Panc1 (cell line): Measurements from ENCODE around the gene CEP128. TPM values are rescaled to one million over a fixed set of nuclear protein-coding genes. Genes with fewer than 3 reads are reported as not detected.
A peak's percentile ranks its signal among the peaks of the same experiment; 100 is the strongest.

ENCODE experiments used
- ATAC-seq: fragments of 200-7000 bp; cut with Tn5 transposase; 2 replicates; pipeline ENCODE4 v1.9.1; 2020; ENCODE audit warnings: mild to moderate bottlenecking, moderate library complexity
- BruUV-seq: library from RNA; stranded (reverse); fragments of 400-500 nt; replicated peaks from 2 replicates; lab custom pipeline; 2021; lab: Mats Ljungman, UMichigan
- CTCF ChIA-PET: fragments of 300-600 bp; sonication (Branson Sonifier 250); formaldehyde crosslinking; loops from one replicate; lab custom pipeline; 2022; ENCODE audit warnings: antibody characterized with exemption; lab: Charles Lee
- POLR2A ChIA-PET: fragments of 300-600 bp; sonication (Branson Sonifier 250); formaldehyde crosslinking; loops from one replicate; lab custom pipeline; 2022; ENCODE audit warnings: antibody characterized with exemption; lab: Charles Lee
- DNase-seq: peaks from one replicate; pipeline ENCODE4 v3.0.0-alpha.2; 2010; ENCODE audit warnings: low read depth, low spot score
- H3K27ac ChIP-seq: 2 replicates; pipeline ENCODE4 v1.5.1; 2011; ENCODE audit warnings: mild to moderate bottlenecking, low read length, inconsistent platforms
- H3K27me3 ChIP-seq: fragments of 200-500 bp; sonication (Bioruptor generic); 2 replicates; pipeline ENCODE4 v1.6.0; 2014; ENCODE audit warnings: low read length, inconsistent platforms; ENCODE audit not compliant: control insufficient read depth, insufficient read depth
- H3K36me3 ChIP-seq: fragments of 200-500 bp; sonication (Bioruptor generic); 2 replicates; pipeline ENCODE4 v1.5.1; 2014; ENCODE audit warnings: inconsistent platforms, mild to moderate bottlenecking, low read length, moderate library complexity; ENCODE audit not compliant: control insufficient read depth, insufficient read depth
- H3K4me1 ChIP-seq: 2 replicates; pipeline ENCODE4 v1.5.1; 2011; ENCODE audit warnings: inconsistent platforms, mild to moderate bottlenecking, low read length, moderate library complexity; ENCODE audit not compliant: control insufficient read depth, insufficient read depth
- H3K4me3 ChIP-seq, 2 experiments: 2 replicates each; pipeline ENCODE4 v1.5.1; 2011 to 2012; ENCODE audit warnings: low read depth in 2 of 2, low read length in 2 of 2, mild to moderate bottlenecking in 2 of 2, inconsistent platforms in 1 of 2, moderate library complexity in 1 of 2
- H3K9me3 ChIP-seq: fragments of 200-500 bp; sonication (Bioruptor generic); 2 replicates; pipeline ENCODE4 v1.5.1; 2014; ENCODE audit warnings: low read depth, mild to moderate bottlenecking, inconsistent platforms, low read length, moderate library complexity; ENCODE audit not compliant: control insufficient read depth, insufficient read depth
- CTCF ChIP-seq: fragments of 450-650 bp; IDR thresholded peaks from 2 replicates; pipeline ENCODE4 v1.5.1; 2017; ENCODE audit warnings: mild to moderate bottlenecking
- POLR2AphosphoS5 ChIP-seq: IDR thresholded peaks from 2 replicates; pipeline ENCODE4 v1.6.1; 2012; ENCODE audit warnings: mild to moderate bottlenecking, low read depth, low read length, moderate library complexity
- REST ChIP-seq, 2 experiments: IDR thresholded peaks; 2 replicates each; pipeline ENCODE4 v1.6.1; 2011 to 2012; ENCODE audit warnings: low read depth in 2 of 2, control low read depth in 1 of 2, low read length in 1 of 2, mild to moderate bottlenecking in 1 of 2, moderate library complexity in 1 of 2; ENCODE audit not compliant: insufficient read depth in 1 of 2
- SIN3A ChIP-seq: IDR thresholded peaks from 2 replicates; pipeline ENCODE4 v1.6.1; 2012; ENCODE audit warnings: low read depth, mild to moderate bottlenecking, low read length, moderate library complexity, borderline replicate concordance; ENCODE audit not compliant: insufficient read depth
- TCF7L2 ChIP-seq: IDR thresholded peaks from 2 replicates; pipeline ENCODE4 v1.6.1; 2011; ENCODE audit warnings: mild to moderate bottlenecking, low read depth, low read length, inconsistent platforms
- in situ Hi-C: cut with HindIII; loops from 2 replicates; pipeline ENCODE4 v1.10.0; 2016; ENCODE audit warnings: low sequenced_read_pairs, low pct_unique_long_range_greater_than_20kb
- intact Hi-C: fragments of 100-400 bp; cut with micrococcal nuclease; formaldehyde crosslinking; loops from one replicate; pipeline ENCODE4 v1.10.0; 2022; ENCODE audit not compliant: unreplicated experiment
- total RNA-seq: library from RNA; stranded (reverse); gene quantifications from one replicate; pipeline ENCODE4 v1.2.1, GENCODE V29; 2021; ENCODE audit not compliant: unreplicated experiment

CEP128 gene
- total RNA-seq, 1 experiment from 2014 or later, result 9.3 TPM

- Histone ChIP-seq H3K4me1 (no peaks in the 10 kb centered on the region), H3K36me3 (no peaks in the 10 kb centered on the region), H3K27ac (no peak overlapping the region), H3K4me3 (no peak overlapping the region), H3K9me3 (no peaks in the 10 kb centered on the region), H3K27me3 (peaks cover 2% of the 10 kb centered on the region; the same call in 1 of the 2 replicates)
- DNase-seq (no peak), ATAC-seq (no peak)
- ChIA-PET POLR2A (no interaction called here), CTCF (interaction anchor here (1.1 kb wide), 1 partner anchor 33 kb away, joined by 7 read pairs; the partner anchor contains the start of gene TSHR)
- in situ Hi-C loops (no loop called here), intact Hi-C loops (no loop called here)
- TF ChIP-seq CTCF (no peak), REST (IDR thresholded peaks at IDR 0.05; ENCODE audit: insufficient read depth in 1 of 2, low read depth in 2 of 2, low read length in 1 of 2) (no peak)
- no TSS peak for BruUV-seq
Observed at GRCh38 chr14:80988192-80988591, 46.7 kb upstream of the CEP128 start.

GRCh38 chr14:80987235-80988032 is 45.9 kb upstream of the CEP128 start:
- BruUV-seq, result no TSS peak
- no peaks in the 10 kb centered on the region for H3K36me3 ChIP-seq
- no peaks in the 10 kb centered on the region for H3K9me3 ChIP-seq
- TF ChIP-seq SIN3A, result no peak
- TF ChIP-seq TCF7L2, result no peak
- peak; percentile 85 for TF ChIP-seq CTCF
- TF ChIP-seq POLR2AphosphoS5, result no peak
- no peak for TF ChIP-seq REST (IDR thresholded peaks at IDR 0.05; ENCODE audit: insufficient read depth in 1 of 2, low read depth in 2 of 2, low read length in 1 of 2)
- H3K27me3 ChIP-seq, result no peaks in the 10 kb centered on the region; the same call in 1 of the 2 replicates
- CTCF ChIA-PET, result interaction anchor here (0.7 to 1.1 kb wide), 2 partner anchors 32 to 932 kb away, joined by 4 to 7 read pairs; partner anchors contain the start of gene TSHR
- DNase-seq (peak; percentile 55), ATAC-seq (peak; percentile 77; the same call in 1 of the 2 replicates)
- intact Hi-C loops (loop anchor here (1.0 kb wide), 1 partner anchor 32 kb away; the partner anchor contains the start of gene TSHR), in situ Hi-C loops (no loop called here)
- no peak overlapping the region for H3K4me3 ChIP-seq
- H3K27ac ChIP-seq, result no peak overlapping the region
- POLR2A ChIA-PET, result no interaction called here
- H3K4me1 ChIP-seq, result no peaks in the 10 kb centered on the region
